ENCODE data around the gene SPIRE1.

DNA sequence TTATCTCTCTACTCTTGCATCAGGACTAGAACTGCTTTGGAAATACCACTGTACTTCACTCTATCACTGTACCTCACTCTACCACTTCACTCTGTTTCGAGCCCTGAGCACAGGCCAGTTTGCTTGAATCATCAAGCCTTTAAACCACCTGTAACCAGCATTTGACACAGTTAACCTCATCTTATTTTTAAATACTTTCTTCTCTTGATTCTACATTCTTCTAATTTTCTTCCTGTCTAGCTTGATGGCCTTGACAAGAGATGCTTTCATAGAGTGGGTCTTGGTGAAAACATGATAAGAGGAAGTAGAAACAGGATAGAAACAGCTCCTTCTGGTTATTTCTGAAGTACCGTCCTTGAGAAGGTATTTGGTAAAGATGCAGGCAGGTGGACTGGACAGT, 78.1 kb downstream of the SPIRE1 start:
- TF ChIP-seq, protein P1, sequence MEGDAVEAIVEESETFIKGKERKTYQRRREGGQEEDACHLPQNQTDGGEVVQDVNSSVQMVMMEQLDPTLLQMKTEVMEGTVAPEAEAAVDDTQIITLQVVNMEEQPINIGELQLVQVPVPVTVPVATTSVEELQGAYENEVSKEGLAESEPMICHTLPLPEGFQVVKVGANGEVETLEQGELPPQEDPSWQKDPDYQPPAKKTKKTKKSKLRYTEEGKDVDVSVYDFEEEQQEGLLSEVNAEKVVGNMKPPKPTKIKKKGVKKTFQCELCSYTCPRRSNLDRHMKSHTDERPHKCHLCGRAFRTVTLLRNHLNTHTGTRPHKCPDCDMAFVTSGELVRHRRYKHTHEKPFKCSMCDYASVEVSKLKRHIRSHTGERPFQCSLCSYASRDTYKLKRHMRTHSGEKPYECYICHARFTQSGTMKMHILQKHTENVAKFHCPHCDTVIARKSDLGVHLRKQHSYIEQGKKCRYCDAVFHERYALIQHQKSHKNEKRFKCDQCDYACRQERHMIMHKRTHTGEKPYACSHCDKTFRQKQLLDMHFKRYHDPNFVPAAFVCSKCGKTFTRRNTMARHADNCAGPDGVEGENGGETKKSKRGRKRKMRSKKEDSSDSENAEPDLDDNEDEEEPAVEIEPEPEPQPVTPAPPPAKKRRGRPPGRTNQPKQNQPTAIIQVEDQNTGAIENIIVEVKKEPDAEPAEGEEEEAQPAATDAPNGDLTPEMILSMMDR (IDR thresholded peaks at IDR 0.05), result no peak
- TF ChIP-seq POLR2A (IDR thresholded peaks at IDR 0.05), result no peak
